ENCODE results near the gene MARCHF9. TPM values are rescaled to one million over a fixed set of nuclear protein-coding genes. Genes with fewer than 3 reads are reported as not detected.

MARCHF9 gene
- total and polyA plus RNA-seq, 11 donors = 11.3 to 18.9 (median 13.6) TPM

- Histone ChIP-seq H3K36me3 (peaks cover 0 to 23% (median 15%) of the 10 kb centered on the region in 9 donors), H3K4me1 (peaks cover 0 to 26% (median 15%) of the 10 kb centered on the region in 12 donors), H3K27ac (no peak overlapping the region), H3K27me3 (peaks cover 0 to 17% (median 8%) of the 10 kb centered on the region in 9 donors), H3K9me3 (no peaks in the 10 kb centered on the region), H3K4me3 (no peak overlapping the region)
- 90 to 94% (median 93%) methylated on average over 15 to 25 of the region's 25 CpGs for WGBS, 4 donors
- intact Hi-C loops (cut with DNase I) = no loop called here
- TF ChIP-seq CTCF (IDR thresholded peaks at IDR 0.05) = no peak
- TF ChIP-seq POLR2A (IDR thresholded peaks at IDR 0.05) = no peak
- no peak for ATAC-seq
- no peak for DNase-seq
Observed at GRCh38 chr12:57758552-57759359, 3.9 kb downstream of the MARCHF9 start.

- ATAC-seq = no peak
Observed at GRCh38 chr12:57759360-57759980, 4.6 kb downstream of the MARCHF9 start.

GRCh38 chr12:57760347-57760982 is 5.6 kb downstream of the MARCHF9 start:
- no peak for TF ChIP-seq POLR2A (IDR thresholded peaks at IDR 0.05)
- TF ChIP-seq CTCF (IDR thresholded peaks at IDR 0.05) = no peak

More at GRCh38 chr12:57759360-57759980, 4.6 kb downstream of the MARCHF9 start:
- no peak for DNase-seq
- H3K27me3 ChIP-seq = peaks cover 5 to 24% (median 14%) of the 10 kb centered on the region in 9 donors
- H3K27ac ChIP-seq = no peak overlapping the region
- peaks cover 0 to 23% (median 15%) of the 10 kb centered on the region in 9 donors for H3K36me3 ChIP-seq
- WGBS, 4 donors = 39 to 45% (median 42%) methylated on average over 3 of the region's 3 CpGs
- no peak overlapping the region for H3K4me3 ChIP-seq
- peaks cover 0 to 23% (median 12%) of the 10 kb centered on the region in 12 donors for H3K4me1 ChIP-seq
- no peaks in the 10 kb centered on the region for H3K9me3 ChIP-seq
- TF ChIP-seq POLR2A (IDR thresholded peaks at IDR 0.05) = no peak
- peak in 9 of 12 donors; percentile 8 to 52 (median 37) for TF ChIP-seq CTCF (IDR thresholded peaks at IDR 0.05)
- intact Hi-C loops (cut with DNase I) = no loop called here

More at GRCh38 chr12:57760347-57760982, 5.6 kb downstream of the MARCHF9 start:
- WGBS, 4 donors = 92 to 98% (median 94%) methylated on average over 3 of the region's 3 CpGs
- intact Hi-C loops (cut with DNase I) = no loop called here
- DNase-seq = no peak
- no peak overlapping the region for H3K4me3 ChIP-seq
- H3K27ac ChIP-seq = no peak overlapping the region
- peaks cover 0 to 23% (median 15%) of the 10 kb centered on the region in 9 donors for H3K36me3 ChIP-seq
- H3K9me3 ChIP-seq = no peaks in the 10 kb centered on the region
- no peak for ATAC-seq
- H3K4me1 ChIP-seq = peaks cover 3 to 30% (median 15%) of the 10 kb centered on the region in 12 donors
- H3K27me3 ChIP-seq = peaks cover 9 to 34% (median 24%) of the 10 kb centered on the region in 9 donors
